ENCODE measurements around the gene SLC17A9. TPM values are rescaled to one million over a fixed set of nuclear protein-coding genes. Genes with fewer than 3 reads are reported as not detected.

The SLC17A9 gene
- total RNA-seq, 1 donor from 2014 or later: 0.76 TPM

- peak; percentile 9 for ATAC-seq
Observed at GRCh38 chr20:63017826-63018411, 65.4 kb downstream of the SLC17A9 start.

Other genes starting within 250 kb of the SLC17A9 start
- gene NTSR1, start 243.9 kb upstream of the SLC17A9 start, total RNA-seq: not detected
- 5.2 TPM for gene MRGBP, start 156.2 kb upstream of the SLC17A9 start, total RNA-seq
- gene OGFR, start 147.9 kb upstream of the SLC17A9 start, total RNA-seq: 16.0 TPM
- gene COL9A3, start 135.7 kb upstream of the SLC17A9 start, total RNA-seq: 1.5 TPM
- 5.0 TPM for gene TCFL5, start 90.9 kb upstream of the SLC17A9 start, total RNA-seq
- gene DIDO1, start 26.2 kb upstream of the SLC17A9 start, total RNA-seq: 26.2 TPM
- 42.7 TPM for gene GID8, start 14.6 kb upstream of the SLC17A9 start, total RNA-seq
- not detected for gene BHLHE23, start 54.3 kb downstream of the SLC17A9 start, total RNA-seq